Spinal cord (tissue), 10 donors: Measurements from ENCODE around the gene ISCA2. TPM values are rescaled to one million over a fixed set of nuclear protein-coding genes. Genes with fewer than 3 reads are reported as not detected.
"Not testable (repeated sequence)": the region's sequence is repeated elsewhere in the genome, so short reads cannot be mapped to it uniquely, and the experiment has no call there.

Source experiments
- DNase-seq, 6 donors: peaks; one replicate each; pipeline versions ENCODE4 v3.0.0 to v3.0.0-alpha.2; 2013 to 2015; ENCODE audit warnings: low spot score in 6 of 6, low read depth in 4 of 6
- H3K27ac ChIP-seq: one replicate; pipeline ENCODE4 v1.5.1; 2013; ENCODE audit warnings: low read depth, low read length, control low read depth
- H3K27me3 ChIP-seq: one replicate; pipeline ENCODE4 v1.6.1; 2013; ENCODE audit warnings: low read length; ENCODE audit not compliant: control insufficient read depth, insufficient read depth
- H3K36me3 ChIP-seq: one replicate; pipeline ENCODE4 v1.6.1; 2013; ENCODE audit warnings: low read length; ENCODE audit not compliant: control insufficient read depth, insufficient read depth
- H3K4me1 ChIP-seq: one replicate; pipeline ENCODE4 v1.6.1; 2013; ENCODE audit warnings: low read length; ENCODE audit not compliant: control insufficient read depth, insufficient read depth
- H3K4me3 ChIP-seq: one replicate; pipeline ENCODE4 v1.5.1; 2013; ENCODE audit warnings: low read depth, low read length, control low read depth
- H3K9me3 ChIP-seq: one replicate; pipeline ENCODE4 v1.6.1; 2013; ENCODE audit warnings: low read length; ENCODE audit not compliant: control insufficient read depth, insufficient read depth
- WGBS: methylation state at CpG from one replicate; pipeline ENCODE4 v1.1.5; 2013; ENCODE audit warnings: missing lambda C conversion rate; ENCODE audit not compliant: insufficient coverage; 5-methylcytosine and 5-hydroxymethylcytosine counted together
- long read RNA-seq, 4 donors: transcript quantifications; one replicate each; lab custom pipeline, GENCODE V29; 2026
- polyA plus RNA-seq, 2 donors: library from polyadenylated mRNA; unstranded; fragments of 120-200 nt; gene quantifications; one replicate each; pipeline ENCODE4 v1.2.1, GENCODE V29; 2013; ENCODE audit not compliant: insufficient read length in 2 of 2
- total RNA-seq, 2 donors: library from RNA; depleted of rRNA in 1 of 2; stranded (reverse); fragments of 120-200 nt in 1 of 2; fragments of >200 nt in 1 of 2; gene quantifications; one replicate each; pipeline versions ENCODE4 v1.2.3 to v1.2.4, GENCODE V29; 2013 to 2014
- donor health status: healthy.

The ISCA2 gene
- 10 to 100 TPM; 21.1 to 41.0 TPM for total RNA-seq
- polyA plus RNA-seq = 10 to 100 TPM; 32.3 to 35.1 TPM
- long read RNA-seq, donor 1, transcript ISCA2-204 (4 exons, 2,626 nt) = major isoform, 29 of 35 reads
- long read RNA-seq, donor 1, partial matches to known transcripts = 6 of 35 reads
- long read RNA-seq, donor 1, other reads (novel, unspliced or antisense) = 0 of 35 reads
- long read RNA-seq, donor 2, transcript ISCA2-204 (4 exons, 2,626 nt) = major isoform, 17 of 17 reads
- long read RNA-seq, donor 2, partial matches to known transcripts = 0 of 17 reads
- long read RNA-seq, donor 2, other reads (novel, unspliced or antisense) = 0 of 17 reads
- long read RNA-seq, donor 3, transcript ISCA2-204 (4 exons, 2,626 nt) = major isoform, 18 of 18 reads
- long read RNA-seq, donor 3, partial matches to known transcripts = 0 of 18 reads
- long read RNA-seq, donor 3, other reads (novel, unspliced or antisense) = 0 of 18 reads
- long read RNA-seq, donor 4, transcript ISCA2-204 (4 exons, 2,626 nt) = major isoform, 67 of 76 reads
- long read RNA-seq, donor 4, partial matches to known transcripts = 7 of 76 reads
- long read RNA-seq, donor 4, other reads (novel, unspliced or antisense) = 0 of 76 reads

DNA sequence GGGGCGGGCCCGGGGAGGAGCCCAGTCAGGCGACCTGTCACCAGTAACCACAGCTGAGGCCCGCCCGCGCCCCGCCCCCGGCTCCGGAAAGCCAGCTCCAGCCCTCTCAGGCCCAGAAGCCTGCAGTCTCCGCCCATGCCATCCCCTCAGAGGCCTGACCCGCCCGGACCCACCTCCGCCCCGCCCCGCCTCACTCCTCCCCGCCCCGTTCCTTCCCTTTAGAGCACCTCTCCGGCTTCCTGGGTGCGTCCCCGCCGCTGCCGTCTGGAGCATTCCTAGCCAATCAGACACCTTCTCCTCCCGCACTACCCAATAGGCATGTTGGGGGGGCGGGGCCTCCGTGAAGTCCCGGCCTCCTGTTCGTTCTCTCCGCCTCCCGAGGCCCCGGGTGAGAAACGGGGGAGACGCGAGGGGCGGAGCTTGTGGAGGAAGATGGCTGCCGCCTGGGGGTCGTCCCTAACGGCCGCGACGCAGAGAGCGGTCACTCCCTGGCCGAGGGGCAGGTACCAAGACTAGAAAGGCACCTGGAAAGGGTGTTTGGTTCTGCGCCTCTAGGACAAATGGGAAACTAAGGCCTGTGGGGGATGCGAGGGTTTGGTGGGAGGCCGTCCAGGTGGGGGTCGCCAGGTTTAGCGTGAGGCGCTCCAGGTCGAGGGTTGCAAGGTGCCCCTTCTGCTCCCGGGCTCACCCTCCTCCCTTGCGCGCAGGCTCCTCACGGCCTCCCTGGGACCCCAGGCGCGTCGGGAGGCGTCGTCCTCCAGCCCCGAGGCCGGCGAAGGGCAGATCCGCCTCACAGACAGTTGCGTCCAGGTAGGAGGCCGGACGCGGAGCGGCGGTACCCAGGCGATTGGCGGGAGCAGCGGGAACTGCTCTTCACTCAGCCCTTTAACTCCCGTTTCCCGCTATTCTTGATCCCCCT, at the start of gene ISCA2:
ISCA2 (plus strand) TSS at position 423 of the 919 bp plus-strand sequence; CDS start at position 433, 10 bp downstream.
- peak; percentile 86 to 100 (median 98) for DNase-seq
- no peaks in the 10 kb centered on the region for H3K36me3 ChIP-seq
- H3K9me3 ChIP-seq = no peaks in the 10 kb centered on the region
- H3K4me1 ChIP-seq = peaks cover 14% of the 10 kb centered on the region
- peaks cover 16% of the 10 kb centered on the region for H3K27me3 ChIP-seq
- H3K27ac ChIP-seq = peak within 1 kb of the TSS; percentile 77
- 0% methylated on average over 52 of the region's 73 CpGs for WGBS
- H3K4me3 ChIP-seq = peak within 1 kb of the TSS; percentile 95

DNA sequence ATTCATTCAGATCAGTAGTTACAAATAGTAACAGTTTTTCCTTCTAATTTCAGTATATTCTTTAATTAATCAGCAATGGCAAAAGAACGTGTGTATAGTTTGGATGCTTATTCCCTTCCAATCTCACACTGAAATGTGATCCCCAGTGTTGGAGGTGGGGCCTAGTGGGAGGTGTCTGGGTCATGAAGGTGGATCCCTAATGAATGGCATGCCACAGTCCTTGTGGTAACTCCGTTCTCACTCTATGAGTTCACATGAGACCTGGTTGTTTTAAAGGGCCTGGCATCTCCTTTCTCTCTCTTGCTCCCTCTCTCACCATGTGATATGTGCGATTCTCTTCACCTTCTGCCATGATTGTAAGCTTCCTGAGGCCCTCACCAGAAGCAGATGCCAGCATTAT, 48.7 kb upstream of the ISCA2 start:
- H3K27ac ChIP-seq = no peak overlapping the region
- H3K9me3 ChIP-seq = no peaks in the 10 kb centered on the region
- H3K4me3 ChIP-seq = no peak overlapping the region
- WGBS = no CpG with 5 or more reads among the region's 3 CpGs
- H3K4me1 ChIP-seq = no peaks in the 10 kb centered on the region
- no peaks in the 10 kb centered on the region for H3K27me3 ChIP-seq
- DNase-seq = no peak
- H3K36me3 ChIP-seq = no peaks in the 10 kb centered on the region

- no CpG with 5 or more reads among the region's 5 CpGs for WGBS
- not testable (repeated sequence) for DNase-seq, H3K27ac ChIP-seq, H3K27me3 ChIP-seq, H3K36me3 ChIP-seq, H3K4me1 ChIP-seq, H3K9me3 ChIP-seq, H3K4me3 ChIP-seq
These were observed 39.2 kb upstream of the ISCA2 start for GRCh38 chr14:74454397-74454796.

GRCh38 chr14:74456684-74457564, 36.6 kb upstream of the ISCA2 start:
- Histone ChIP-seq H3K4me3 (no peak overlapping the region), H3K27me3 (no peaks in the 10 kb centered on the region), H3K4me1 (peaks cover 4% of the 10 kb centered on the region), H3K27ac (no peak overlapping the region), H3K9me3 (no peaks in the 10 kb centered on the region), H3K36me3 (no peaks in the 10 kb centered on the region)
- WGBS = 63% methylated on average over 17 of the region's 17 CpGs
- DNase-seq = peak in 1 of 6 donors; percentile 27

- no peak overlapping the region for H3K4me3 ChIP-seq
- no peaks in the 10 kb centered on the region for H3K9me3 ChIP-seq
- no peaks in the 10 kb centered on the region for H3K36me3 ChIP-seq
- no peak overlapping the region for H3K27ac ChIP-seq
- WGBS = 57% methylated on average over 3 of the region's 4 CpGs
- no peaks in the 10 kb centered on the region for H3K27me3 ChIP-seq
- peaks cover 4% of the 10 kb centered on the region for H3K4me1 ChIP-seq
- DNase-seq = peak in 1 of 6 donors; percentile 77
These were observed 36.0 kb upstream of the ISCA2 start for GRCh38 chr14:74457565-74457895.

- H3K9me3 ChIP-seq = no peaks in the 10 kb centered on the region
- DNase-seq = no peak
- no peaks in the 10 kb centered on the region for H3K27me3 ChIP-seq
- no peak overlapping the region for H3K4me3 ChIP-seq
- 68% methylated on average over 9 of the region's 10 CpGs for WGBS
- H3K27ac ChIP-seq = no peak overlapping the region
- no peaks in the 10 kb centered on the region for H3K36me3 ChIP-seq
- H3K4me1 ChIP-seq = peaks cover 4% of the 10 kb centered on the region
These were observed 34.1 kb upstream of the ISCA2 start for GRCh38 chr14:74459289-74459946.

DNA sequence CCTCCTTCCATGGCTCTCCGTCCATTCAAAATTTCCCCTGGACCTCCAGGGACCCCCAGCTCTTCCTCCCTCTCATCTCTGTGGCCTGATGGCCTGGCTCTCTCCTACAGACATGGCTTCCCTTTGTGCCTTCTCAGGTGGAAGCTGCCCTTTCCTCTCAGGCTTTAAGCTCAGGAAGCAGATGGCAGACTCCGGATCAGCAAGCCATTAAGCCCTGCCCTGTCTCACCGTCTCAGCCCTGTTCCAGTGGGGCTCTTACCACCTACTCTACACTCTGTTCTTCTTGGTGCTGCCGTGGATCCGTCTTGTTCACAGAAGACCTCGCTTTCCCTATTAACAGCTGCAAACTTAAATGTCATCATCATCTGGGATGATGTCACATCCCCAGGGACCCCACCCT, 33.6 kb upstream of the ISCA2 start:
- Histone ChIP-seq H3K36me3 (no peaks in the 10 kb centered on the region), H3K4me1 (peaks cover 4% of the 10 kb centered on the region), H3K9me3 (no peaks in the 10 kb centered on the region), H3K27ac (no peak overlapping the region), H3K4me3 (no peak overlapping the region), H3K27me3 (no peaks in the 10 kb centered on the region)
- no peak for DNase-seq
- WGBS = 85% methylated on average over 6 of the region's 6 CpGs

DNA sequence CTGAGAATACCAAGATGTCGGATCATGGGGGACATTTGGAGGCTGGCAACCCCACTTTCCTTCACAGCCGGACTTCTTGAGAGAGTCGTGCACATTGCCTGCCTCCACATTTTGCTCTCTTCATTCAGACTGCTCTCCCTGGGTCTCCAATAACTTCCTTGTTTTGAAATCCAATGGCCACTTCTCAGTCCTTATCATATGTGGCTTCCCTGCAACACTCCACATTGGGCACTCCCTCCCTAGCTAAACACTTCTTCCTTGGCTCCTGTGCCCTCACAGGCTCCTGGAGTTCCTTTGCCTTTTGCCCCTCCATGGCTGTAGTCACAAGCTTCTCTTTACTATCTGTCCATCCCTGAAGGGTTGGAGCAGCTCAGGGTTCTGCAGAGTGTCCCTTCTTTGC, 30.6 kb upstream of the ISCA2 start:
- Histone ChIP-seq H3K27me3 (no peaks in the 10 kb centered on the region), H3K4me1 (no peaks in the 10 kb centered on the region), H3K9me3 (no peaks in the 10 kb centered on the region), H3K27ac (no peak overlapping the region), H3K36me3 (no peaks in the 10 kb centered on the region), H3K4me3 (no peak overlapping the region)
- WGBS = 93% methylated on average over 3 of the region's 3 CpGs
- DNase-seq = no peak
